ENCODE results near the gene ACAP2.

The ACAP2 gene

DNA sequence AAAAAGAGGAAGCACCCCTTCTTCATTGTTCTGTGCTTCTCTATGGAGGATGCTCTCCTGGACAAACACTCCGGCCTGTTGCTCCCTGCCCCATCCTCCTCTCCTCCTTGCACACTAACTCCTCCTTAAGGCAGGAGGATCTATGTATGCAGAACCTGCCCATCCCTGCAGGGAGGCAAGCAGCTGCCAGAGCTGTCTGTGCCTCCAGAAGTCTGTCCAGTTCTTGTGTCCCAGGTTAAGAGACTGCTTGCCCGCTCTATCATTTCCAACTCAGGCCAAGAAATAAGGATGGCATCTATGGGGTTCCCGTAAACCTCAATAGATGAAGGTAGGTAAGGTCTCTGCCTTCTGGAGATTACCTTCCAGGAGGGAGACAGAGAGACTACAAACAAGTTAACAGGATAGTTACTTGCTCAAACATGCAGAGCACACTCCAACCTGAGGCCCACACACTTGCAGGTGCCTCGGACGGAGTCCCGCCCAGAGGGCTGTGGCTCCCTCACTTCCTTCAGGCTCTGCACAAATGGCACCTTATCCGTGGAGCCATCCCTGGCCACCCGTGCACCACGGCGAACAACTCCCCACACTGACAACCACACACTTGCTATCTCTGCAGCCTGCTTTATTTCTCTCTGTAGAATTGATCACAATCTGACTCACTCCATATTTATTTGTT is 178.8 kb downstream of the ACAP2 start:
- Histone ChIP-seq H3K27me3 (ENCODE audit: control insufficient read depth, low read length) (no peaks in the 10 kb centered on the region), H3K4me3 (ENCODE audit: low read length) (no peak overlapping the region), H3K9me2 (replicated peaks; ENCODE audit: control insufficient read depth, low read length) (no peaks in the 10 kb centered on the region), H3K27ac (ENCODE audit: low read depth, low read length) (no peak overlapping the region), H3K4me2 (ENCODE audit: low read length) (no peak overlapping the region), H3K4me1 (ENCODE audit: control insufficient read depth, low read length) (peaks cover 26% of the 10 kb centered on the region), H3K9me3 (ENCODE audit: control insufficient read depth, insufficient read depth, low read length) (no peaks in the 10 kb centered on the region), H4K20me1 (ENCODE audit: control insufficient read depth, insufficient read depth, low read depth, low read length) (peaks cover 7% of the 10 kb centered on the region), H3K79me2 (ENCODE audit: control insufficient read depth, low read length) (peaks cover 52% of the 10 kb centered on the region), H3K36me3 (ENCODE audit: control insufficient read depth, low read length) (peaks cover 19% of the 10 kb centered on the region; the same call in 1 of the 2 replicates), H3F3A (ENCODE audit: control insufficient read depth, insufficient read depth) (peaks cover 2% of the 10 kb centered on the region; the same call in 1 of the 2 replicates)
- TF ChIP-seq, protein P1, sequence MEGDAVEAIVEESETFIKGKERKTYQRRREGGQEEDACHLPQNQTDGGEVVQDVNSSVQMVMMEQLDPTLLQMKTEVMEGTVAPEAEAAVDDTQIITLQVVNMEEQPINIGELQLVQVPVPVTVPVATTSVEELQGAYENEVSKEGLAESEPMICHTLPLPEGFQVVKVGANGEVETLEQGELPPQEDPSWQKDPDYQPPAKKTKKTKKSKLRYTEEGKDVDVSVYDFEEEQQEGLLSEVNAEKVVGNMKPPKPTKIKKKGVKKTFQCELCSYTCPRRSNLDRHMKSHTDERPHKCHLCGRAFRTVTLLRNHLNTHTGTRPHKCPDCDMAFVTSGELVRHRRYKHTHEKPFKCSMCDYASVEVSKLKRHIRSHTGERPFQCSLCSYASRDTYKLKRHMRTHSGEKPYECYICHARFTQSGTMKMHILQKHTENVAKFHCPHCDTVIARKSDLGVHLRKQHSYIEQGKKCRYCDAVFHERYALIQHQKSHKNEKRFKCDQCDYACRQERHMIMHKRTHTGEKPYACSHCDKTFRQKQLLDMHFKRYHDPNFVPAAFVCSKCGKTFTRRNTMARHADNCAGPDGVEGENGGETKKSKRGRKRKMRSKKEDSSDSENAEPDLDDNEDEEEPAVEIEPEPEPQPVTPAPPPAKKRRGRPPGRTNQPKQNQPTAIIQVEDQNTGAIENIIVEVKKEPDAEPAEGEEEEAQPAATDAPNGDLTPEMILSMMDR (IDR thresholded peaks at IDR 0.05; ENCODE audit: low read depth, low read length, poor library complexity, severe bottlenecking) = no peak
- no peak for TF ChIP-seq EZH2phosphoT487 (IDR thresholded peaks at IDR 0.05; ENCODE audit: borderline replicate concordance, low read length)

GRCh38 chr3:195263193-195263924 is 179.5 kb downstream of the ACAP2 start:
- H3K9me2 ChIP-seq (replicated peaks; ENCODE audit: control insufficient read depth, low read length) = no peaks in the 10 kb centered on the region
- H4K20me1 ChIP-seq (ENCODE audit: control insufficient read depth, insufficient read depth, low read depth, low read length) = 0 out of 2 replicates have a peak, but pooled peaks cover 4% of the 10 kb centered on the region
- no peak overlapping the region for H3K27ac ChIP-seq (ENCODE audit: low read depth, low read length)
- peaks cover 17% of the 10 kb centered on the region; the same call in 1 of the 2 replicates for H3K36me3 ChIP-seq (ENCODE audit: control insufficient read depth, low read length)
- TF ChIP-seq, protein P1 (IDR thresholded peaks at IDR 0.05; ENCODE audit: low read depth, low read length, poor library complexity, severe bottlenecking) = no peak
- no peak for TF ChIP-seq EZH2phosphoT487 (IDR thresholded peaks at IDR 0.05; ENCODE audit: borderline replicate concordance, low read length)
- H3K27me3 ChIP-seq (ENCODE audit: control insufficient read depth, low read length) = no peaks in the 10 kb centered on the region
- H3K9me3 ChIP-seq (ENCODE audit: control insufficient read depth, insufficient read depth, low read length) = no peaks in the 10 kb centered on the region
- peaks cover 52% of the 10 kb centered on the region for H3K79me2 ChIP-seq (ENCODE audit: control insufficient read depth, low read length)
- no peak overlapping the region for H3K4me2 ChIP-seq (ENCODE audit: low read length)
- peaks cover 29% of the 10 kb centered on the region for H3K4me1 ChIP-seq (ENCODE audit: control insufficient read depth, low read length)
- H3K4me3 ChIP-seq (ENCODE audit: low read length) = no peak overlapping the region
- peaks cover 2% of the 10 kb centered on the region; the same call in 1 of the 2 replicates for H3F3A ChIP-seq (ENCODE audit: control insufficient read depth, insufficient read depth)

GRCh38 chr3:195261925-195262324 is 180.9 kb downstream of the ACAP2 start:
- peaks cover 35% of the 10 kb centered on the region for H3K4me1 ChIP-seq (ENCODE audit: control insufficient read depth, low read length)
- TF ChIP-seq EZH2phosphoT487 (IDR thresholded peaks at IDR 0.05; ENCODE audit: borderline replicate concordance, low read length) = no peak
- TF ChIP-seq, protein P1 (IDR thresholded peaks at IDR 0.05; ENCODE audit: low read depth, low read length, poor library complexity, severe bottlenecking) = no peak
- H3K9me3 ChIP-seq (ENCODE audit: control insufficient read depth, insufficient read depth, low read length) = no peaks in the 10 kb centered on the region
- H3F3A ChIP-seq (ENCODE audit: control insufficient read depth, insufficient read depth) = peaks cover 2% of the 10 kb centered on the region; the same call in 1 of the 2 replicates
- H3K27ac ChIP-seq (ENCODE audit: low read depth, low read length) = no peak overlapping the region
- 0 out of 2 replicates have a peak, but pooled peaks cover 4% of the 10 kb centered on the region for H4K20me1 ChIP-seq (ENCODE audit: control insufficient read depth, insufficient read depth, low read depth, low read length)
- H3K27me3 ChIP-seq (ENCODE audit: control insufficient read depth, low read length) = no peaks in the 10 kb centered on the region
- H3K4me3 ChIP-seq (ENCODE audit: low read length) = no peak overlapping the region
- H3K79me2 ChIP-seq (ENCODE audit: control insufficient read depth, low read length) = peaks cover 53% of the 10 kb centered on the region
- H3K36me3 ChIP-seq (ENCODE audit: control insufficient read depth, low read length) = peaks cover 8% of the 10 kb centered on the region; the same call in 1 of the 2 replicates
- no peaks in the 10 kb centered on the region for H3K9me2 ChIP-seq (replicated peaks; ENCODE audit: control insufficient read depth, low read length)
- no peak overlapping the region for H3K4me2 ChIP-seq (ENCODE audit: low read length)
